GM19328 (cell line): ENCODE measurements around the gene ODF2L.

Experiments
- ATAC-seq: cut with Tn5 transposase; IDR thresholded peaks from one replicate; pipeline ENCODE4 v1.9.1; 2021; ENCODE audit warnings: mild to moderate bottlenecking, moderate library complexity; ENCODE audit not compliant: unreplicated experiment

Gene ODF2L

GRCh38 chr1:86322241-86322640 is 73.9 kb downstream of the ODF2L start:
- ATAC-seq = no peak

GRCh38 chr1:86318436-86318835 is 77.7 kb downstream of the ODF2L start:
- ATAC-seq = no peak

GRCh38 chr1:86317926-86318325 is 78.2 kb downstream of the ODF2L start:
- ATAC-seq = no peak

GRCh38 chr1:86305731-86306130 is 90.4 kb downstream of the ODF2L start:
- no peak for ATAC-seq

GRCh38 chr1:86303041-86303690 is 93.0 kb downstream of the ODF2L start:
- ATAC-seq = no peak
